ENCODE data around the gene CPSF3. TPM values are rescaled to one million over a fixed set of nuclear protein-coding genes. Genes with fewer than 3 reads are reported as not detected.

Gene CPSF3
- total RNA-seq, 1 donor from 2014 or later: 199 TPM

- TF ChIP-seq EZH2 (IDR thresholded peaks at IDR 0.05): no peak
- no peak for TF ChIP-seq EZH2phosphoT487 (IDR thresholded peaks at IDR 0.05)
- TF ChIP-seq CTCF (IDR thresholded peaks at IDR 0.05): no peak
- H3K9me3 ChIP-seq (ENCODE audit: low read depth): no peaks in the 10 kb centered on the region
- Mint-ChIP-seq H3K4me1 (peaks cover 14% of the 10 kb centered on the region), H3K4me3 (no peak overlapping the region), H3K36me3 (peaks cover 2% of the 10 kb centered on the region), H3K9me3 (no peaks in the 10 kb centered on the region), H3K27ac (no peak overlapping the region), H3K27me3 (ENCODE audit: insufficient read depth, low read depth) (peaks cover 4% of the 10 kb centered on the region)
- H3K79me2 ChIP-seq (ENCODE audit: low read depth): peaks cover 56% of the 10 kb centered on the region
- H3K27ac ChIP-seq: peak overlapping the region; percentile 79
- peak overlapping the region; percentile 80 for H2AFZ ChIP-seq (replicated peaks)
- H3K4me3 ChIP-seq: peak overlapping the region; percentile 73
- peak overlapping the region; percentile 86 for H3K9ac ChIP-seq
- no peaks in the 10 kb centered on the region for H3K36me3 ChIP-seq
- peaks cover 12% of the 10 kb centered on the region for H4K20me1 ChIP-seq (ENCODE audit: low read depth)
- H3K27me3 ChIP-seq: no peaks in the 10 kb centered on the region
- H3K4me1 ChIP-seq: peaks cover 11% of the 10 kb centered on the region
- H3K4me2 ChIP-seq: peak overlapping the region; percentile 86
- H3F3A ChIP-seq (ENCODE audit: low read depth): peaks cover 5% of the 10 kb centered on the region
- DNase-seq (ENCODE audit: low spot score): no peak
Observed at GRCh38 chr2:9423922-9424272, 443 bp downstream of the CPSF3 start.

- H3K27me3 ChIP-seq: no peaks in the 10 kb centered on the region
- H3K9me3 Mint-ChIP-seq: no peaks in the 10 kb centered on the region
- H2AFZ ChIP-seq (replicated peaks): no peak overlapping the region
- H3K27ac Mint-ChIP-seq: no peak overlapping the region
- peaks cover 4% of the 10 kb centered on the region for H3K27me3 Mint-ChIP-seq (ENCODE audit: insufficient read depth, low read depth)
- peak overlapping the region; percentile 86 for H3K9ac ChIP-seq
- H3F3A ChIP-seq (ENCODE audit: low read depth): peaks cover 5% of the 10 kb centered on the region
- peak overlapping the region; percentile 73 for H3K4me3 ChIP-seq
- no peaks in the 10 kb centered on the region for H3K9me3 ChIP-seq (ENCODE audit: low read depth)
- no peak for TF ChIP-seq CTCF (IDR thresholded peaks at IDR 0.05)
- no peak for DNase-seq (ENCODE audit: low spot score)
- H3K36me3 ChIP-seq: peaks cover 6% of the 10 kb centered on the region
- peaks cover 14% of the 10 kb centered on the region for H3K4me1 Mint-ChIP-seq
- peaks cover 12% of the 10 kb centered on the region for H4K20me1 ChIP-seq (ENCODE audit: low read depth)
- H3K36me3 Mint-ChIP-seq: peaks cover 2% of the 10 kb centered on the region
- no peak overlapping the region for H3K4me3 Mint-ChIP-seq
- peak overlapping the region; percentile 86 for H3K4me2 ChIP-seq
- H3K4me1 ChIP-seq: peaks cover 11% of the 10 kb centered on the region
- peaks cover 56% of the 10 kb centered on the region for H3K79me2 ChIP-seq (ENCODE audit: low read depth)
- H3K27ac ChIP-seq: no peak overlapping the region
Observed at GRCh38 chr2:9424447-9425164, 1.2 kb downstream of the CPSF3 start.

GRCh38 chr2:9428965-9429577, 5.6 kb downstream of the CPSF3 start:
- Histone ChIP-seq H3F3A (ENCODE audit: low read depth) (peaks cover 4% of the 10 kb centered on the region), H3K4me3 (no peak overlapping the region), H3K79me2 (ENCODE audit: low read depth) (peaks cover 41% of the 10 kb centered on the region), H3K27me3 (no peaks in the 10 kb centered on the region), H3K9ac (no peak overlapping the region), H3K9me3 (ENCODE audit: low read depth) (no peaks in the 10 kb centered on the region), H3K4me2 (no peak overlapping the region), H2AFZ (replicated peaks) (no peak overlapping the region), H4K20me1 (ENCODE audit: low read depth) (peaks cover 12% of the 10 kb centered on the region), H3K36me3 (peaks cover 27% of the 10 kb centered on the region), H3K27ac (no peak overlapping the region), H3K4me1 (peaks cover 8% of the 10 kb centered on the region)
- TF ChIP-seq CTCF (IDR thresholded peaks at IDR 0.05) (no peak), EZH2 (IDR thresholded peaks at IDR 0.05) (no peak), EZH2phosphoT487 (IDR thresholded peaks at IDR 0.05) (no peak)
- no peak for DNase-seq (ENCODE audit: low spot score)
- peaks cover 3% of the 10 kb centered on the region for H3K27me3 Mint-ChIP-seq (ENCODE audit: insufficient read depth, low read depth)
- no peaks in the 10 kb centered on the region for H3K4me1 Mint-ChIP-seq
- peaks cover 17% of the 10 kb centered on the region for H3K36me3 Mint-ChIP-seq
- H3K9me3 Mint-ChIP-seq: no peaks in the 10 kb centered on the region
- no peak overlapping the region for H3K4me3 Mint-ChIP-seq
- no peak overlapping the region for H3K27ac Mint-ChIP-seq
